Mesenchymal stem cell (in vitro differentiated cells and primary cell): ENCODE measurements around the gene REEP1.

Experiments used
- DNase-seq: peaks from one replicate; pipeline ENCODE4 v3.0.0-alpha.2; 2013
- H2AFZ ChIP-seq: one replicate; pipeline ENCODE4 v1.6.1; 2013; ENCODE audit warnings: low read depth, mild to moderate bottlenecking, control low read depth, inconsistent platforms, low read length, moderate library complexity
- H2AK5ac ChIP-seq: 2 replicates; pipeline ENCODE4 v1.6.1; 2013; ENCODE audit warnings: low read length, moderate library complexity, mild to moderate bottlenecking, inconsistent platforms; ENCODE audit not compliant: severe bottlenecking
- H2BK120ac ChIP-seq: one replicate; pipeline ENCODE4 v1.6.1; 2013; ENCODE audit warnings: low read depth, mild to moderate bottlenecking, inconsistent platforms, low read length, moderate library complexity
- H2BK12ac ChIP-seq, 2 experiments: one replicate each; pipeline ENCODE4 v1.6.1; 2013; ENCODE audit warnings: inconsistent platforms in 2 of 2, low read length in 2 of 2, mild to moderate bottlenecking in 2 of 2, moderate library complexity in 2 of 2, control low read depth in 1 of 2
- H2BK15ac ChIP-seq: one replicate; pipeline ENCODE4 v1.6.1; 2013; ENCODE audit warnings: mild to moderate bottlenecking, low read depth, inconsistent platforms; ENCODE audit not compliant: poor library complexity, severe bottlenecking
- H2BK5ac ChIP-seq: 2 replicates; pipeline ENCODE4 v1.6.1; 2013; ENCODE audit warnings: low read depth, mild to moderate bottlenecking, low read length, control low read depth, inconsistent platforms; ENCODE audit not compliant: poor library complexity, severe bottlenecking
- H3K14ac ChIP-seq, 2 experiments: one replicate each; pipeline ENCODE4 v1.6.1; 2013; ENCODE audit warnings: inconsistent platforms in 2 of 2, low read length in 2 of 2, control low read depth in 1 of 2, mild to moderate bottlenecking in 1 of 2, moderate library complexity in 1 of 2
- H3K18ac ChIP-seq, 2 experiments: one replicate each; pipeline ENCODE4 v1.6.1; 2013; ENCODE audit warnings: inconsistent platforms in 2 of 2, low read length in 2 of 2, control low read depth in 1 of 2, low read depth in 1 of 2, mild to moderate bottlenecking in 1 of 2
- H3K23ac ChIP-seq, 2 experiments: one replicate each; pipeline ENCODE4 v1.6.1; 2013; ENCODE audit warnings: inconsistent platforms in 2 of 2, low read length in 2 of 2, mild to moderate bottlenecking in 2 of 2, moderate library complexity in 2 of 2, control low read depth in 1 of 2
- H3K27ac ChIP-seq: 2 replicates; pipeline ENCODE4 v1.5.1; 2013; ENCODE audit warnings: mild to moderate bottlenecking, moderate library complexity, low read length, control low read depth, inconsistent platforms; ENCODE audit not compliant: poor library complexity, severe bottlenecking
- H3K27me3 ChIP-seq, 2 experiments: 2 replicates each; pipeline versions ENCODE4 v1.6.1 to v1.7.0; 2013; ENCODE audit warnings: low read length in 2 of 2, mild to moderate bottlenecking in 2 of 2, moderate library complexity in 2 of 2, control low read depth in 1 of 2, inconsistent platforms in 1 of 2; ENCODE audit not compliant: control insufficient read depth in 1 of 2, insufficient read depth in 1 of 2
- H3K36me3 ChIP-seq, 2 experiments: 2 replicates each; pipeline versions ENCODE4 v1.6.1 to v1.7.0; 2013; ENCODE audit warnings: low read length in 2 of 2, control low read depth in 1 of 2, inconsistent platforms in 1 of 2, low read depth in 1 of 2, mild to moderate bottlenecking in 1 of 2; ENCODE audit not compliant: insufficient read depth in 2 of 2, control insufficient read depth in 1 of 2
- H3K4ac ChIP-seq, 2 experiments: one replicate each; pipeline ENCODE4 v1.6.1; 2013; ENCODE audit warnings: inconsistent platforms in 2 of 2, low read length in 2 of 2, mild to moderate bottlenecking in 2 of 2, moderate library complexity in 2 of 2, control low read depth in 1 of 2, low read depth in 1 of 2
- H3K4me1 ChIP-seq: 2 replicates; pipeline ENCODE4 v1.6.1; 2013; ENCODE audit warnings: low read depth, low read length, control low read depth; ENCODE audit not compliant: control insufficient read depth, insufficient read depth
- H3K4me2 ChIP-seq: 2 replicates; pipeline ENCODE4 v1.6.1; 2013; ENCODE audit warnings: low read length, mild to moderate bottlenecking, inconsistent platforms; ENCODE audit not compliant: poor library complexity, severe bottlenecking
- H3K4me3 ChIP-seq, 2 experiments: 2 replicates each; pipeline versions ENCODE4 v1.5.1 to v1.7.0; 2013; ENCODE audit warnings: low read length in 2 of 2, mild to moderate bottlenecking in 2 of 2, control low read depth in 1 of 2, low read depth in 1 of 2; ENCODE audit not compliant: insufficient read depth in 1 of 2
- H3K79me1 ChIP-seq: replicated peaks from 2 replicates; pipeline ENCODE4 v1.6.1; 2013; ENCODE audit warnings: mild to moderate bottlenecking, control low read depth, low read length, inconsistent platforms; ENCODE audit not compliant: poor library complexity, severe bottlenecking
- H3K9ac ChIP-seq: 2 replicates; pipeline ENCODE4 v1.7.0; 2013; ENCODE audit warnings: mild to moderate bottlenecking, low read length, moderate library complexity
- H3K9me3 ChIP-seq: 2 replicates; pipeline ENCODE4 v1.7.0; 2013; ENCODE audit warnings: mild to moderate bottlenecking, low read length; ENCODE audit not compliant: control insufficient read depth
- H4K8ac ChIP-seq: one replicate; pipeline ENCODE4 v1.6.1; 2013; ENCODE audit warnings: inconsistent platforms, mild to moderate bottlenecking, low read length, moderate library complexity
- H4K91ac ChIP-seq: one replicate; pipeline ENCODE4 v1.6.1; 2013; ENCODE audit warnings: mild to moderate bottlenecking, low read length, inconsistent platforms
- WGBS: methylation state at CpG from one replicate; pipeline ENCODE4 v1.1.7; 2013; ENCODE audit warnings: mixed read lengths; 5-methylcytosine and 5-hydroxymethylcytosine counted together

Gene REEP1

GRCh38 chr2:86239326-86239725 is 98.1 kb downstream of the REEP1 start:
- Histone ChIP-seq H3K27me3 (peaks cover 24 to 45% of the 10 kb centered on the region in 2 experiments), H3K4me3 (no peak overlapping the region), H2AK5ac (no peak overlapping the region), H3K9me3 (no peaks in the 10 kb centered on the region), H3K36me3 (no peaks in the 10 kb centered on the region), H2AFZ (no peak overlapping the region), H3K9ac (no peak overlapping the region), H2BK15ac (no peak overlapping the region), H2BK5ac (no peak overlapping the region), H3K23ac (no peak overlapping the region), H3K4me2 (no peak overlapping the region), H3K4me1 (no peaks in the 10 kb centered on the region), H3K4ac (no peak overlapping the region), H4K8ac (no peak overlapping the region), H3K27ac (no peak overlapping the region), H2BK120ac (no peak overlapping the region), H3K14ac (no peak overlapping the region), H2BK12ac (no peak overlapping the region), H4K91ac (no peak overlapping the region), H3K18ac (no peak overlapping the region), H3K79me1 (no peaks in the 10 kb centered on the region)
- no peak for DNase-seq
- WGBS, result 89% methylated on average over 4 of the region's 4 CpGs

- WGBS, result 88% methylated on average over 5 of the region's 5 CpGs
- H3K18ac ChIP-seq, result no peak overlapping the region
- H3K4me2 ChIP-seq, result no peak overlapping the region
- no peak for DNase-seq
- peaks cover 18 to 45% of the 10 kb centered on the region in 2 experiments for H3K27me3 ChIP-seq
- no peak overlapping the region for H3K23ac ChIP-seq
- no peaks in the 10 kb centered on the region for H3K4me1 ChIP-seq
- no peak overlapping the region for H2BK12ac ChIP-seq
- H3K79me1 ChIP-seq, result no peaks in the 10 kb centered on the region
- H2BK120ac ChIP-seq, result no peak overlapping the region
- H3K27ac ChIP-seq, result no peak overlapping the region
- H3K14ac ChIP-seq, result no peak overlapping the region
- H2BK5ac ChIP-seq, result no peak overlapping the region
- no peak overlapping the region for H4K8ac ChIP-seq
- no peak overlapping the region for H3K4ac ChIP-seq
- no peaks in the 10 kb centered on the region for H3K9me3 ChIP-seq
- H2BK15ac ChIP-seq, result no peak overlapping the region
- H4K91ac ChIP-seq, result no peak overlapping the region
- no peak overlapping the region for H2AFZ ChIP-seq
- H3K9ac ChIP-seq, result no peak overlapping the region
- H3K4me3 ChIP-seq, result no peak overlapping the region
- no peak overlapping the region for H2AK5ac ChIP-seq
- no peaks in the 10 kb centered on the region for H3K36me3 ChIP-seq
These were observed 99.1 kb downstream of the REEP1 start for GRCh38 chr2:86238354-86238753.

- no peak overlapping the region for H3K4ac ChIP-seq
- no CpG with 5 or more reads among the region's 5 CpGs for whole genome bisulfite sequencing
These were observed 100.3 kb downstream of the REEP1 start for GRCh38 chr2:86237172-86237571.

GRCh38 chr2:86235196-86235980 is 102.0 kb downstream of the REEP1 start:
- H3K4me3 ChIP-seq, result no peak overlapping the region

More at GRCh38 chr2:86237172-86237571, 100.3 kb downstream of the REEP1 start:
- no peak overlapping the region for H3K23ac ChIP-seq
- no peak overlapping the region for H2AFZ ChIP-seq
- H3K4me1 ChIP-seq, result no peaks in the 10 kb centered on the region
- no peak overlapping the region for H3K27ac ChIP-seq
- no peak overlapping the region for H3K18ac ChIP-seq
- no peak overlapping the region for H2BK5ac ChIP-seq
- no peak overlapping the region for H4K91ac ChIP-seq
- H2BK12ac ChIP-seq, result no peak overlapping the region
- no peak overlapping the region for H3K14ac ChIP-seq
- DNase-seq, result no peak
- peaks cover 7 to 37% of the 10 kb centered on the region in 2 experiments for H3K27me3 ChIP-seq
- H3K4me2 ChIP-seq, result no peak overlapping the region
- no peak overlapping the region for H3K4me3 ChIP-seq
- no peaks in the 10 kb centered on the region for H3K79me1 ChIP-seq
- no peak overlapping the region for H3K9ac ChIP-seq
- H2BK120ac ChIP-seq, result no peak overlapping the region
- no peak overlapping the region for H4K8ac ChIP-seq
- no peak overlapping the region for H2AK5ac ChIP-seq
- no peaks in the 10 kb centered on the region for H3K9me3 ChIP-seq
- no peaks in the 10 kb centered on the region for H3K36me3 ChIP-seq
- H2BK15ac ChIP-seq, result no peak overlapping the region

More at GRCh38 chr2:86235196-86235980, 102.0 kb downstream of the REEP1 start:
- Histone ChIP-seq H3K4me1 (no peaks in the 10 kb centered on the region), H2BK15ac (no peak overlapping the region), H3K4me2 (no peak overlapping the region), H3K18ac (no peak overlapping the region), H3K9ac (no peak overlapping the region), H2BK12ac (no peak overlapping the region), H3K14ac (no peak overlapping the region), H3K4ac (no peak overlapping the region), H3K36me3 (no peaks in the 10 kb centered on the region), H3K27me3 (peaks cover 0 to 30% of the 10 kb centered on the region in 2 experiments), H2AFZ (no peak overlapping the region), H2AK5ac (no peak overlapping the region), H3K9me3 (no peaks in the 10 kb centered on the region), H4K8ac (no peak overlapping the region), H3K23ac (no peak overlapping the region), H3K79me1 (no peaks in the 10 kb centered on the region), H4K91ac (no peak overlapping the region), H2BK120ac (no peak overlapping the region), H2BK5ac (no peak overlapping the region), H3K27ac (no peak overlapping the region)
- WGBS, result 84% methylated on average over 8 of the region's 12 CpGs
- no peak for DNase-seq
